HepG2 (cell line): Measurements from ENCODE around the gene KRT73.

ENCODE experiments used
- AHDC1 ChIP-seq: sonication (generic); formaldehyde crosslinking; IDR thresholded peaks from 2 replicates; pipeline ENCODE4 v1.5.1; 2020; ENCODE audit warnings: mild to moderate bottlenecking, missing genetic modification reagents, borderline replicate concordance
- ARNT ChIP-seq: fragments of 450-650 bp; IDR thresholded peaks from 2 replicates; pipeline ENCODE4 v1.6.1; 2017
- ASH2L ChIP-seq: fragments of 300-600, 200-600 bp; sonication (generic); IDR thresholded peaks from 2 replicates; pipeline ENCODE4 v1.7.0; 2017; ENCODE audit warnings: low read depth, mild to moderate bottlenecking, moderate library complexity, mixed read lengths, low read length; ENCODE audit not compliant: insufficient read length
- CTCF ChIP-seq: sonication (generic); formaldehyde crosslinking; IDR thresholded peaks from 2 replicates; pipeline ENCODE4 v1.5.0; 2020; ENCODE audit warnings: mild to moderate bottlenecking, missing genetic modification reagents, moderate library complexity
- E2F5 ChIP-seq: sonication (generic); formaldehyde crosslinking; conservative IDR thresholded peaks from 2 replicates; pipeline ENCODE4 v1.4.0; 2020; ENCODE audit warnings: missing genetic modification reagents
- JUN ChIP-seq: sonication (generic); formaldehyde crosslinking; IDR thresholded peaks from 2 replicates; pipeline ENCODE4 v1.4.0; 2020; ENCODE audit warnings: mild to moderate bottlenecking, missing genetic modification reagents
- PRDM15 ChIP-seq: sonication (generic); formaldehyde crosslinking; IDR thresholded peaks from 2 replicates; pipeline ENCODE4 v1.4.0; 2020; ENCODE audit warnings: missing genetic modification reagents
- PRDM4 ChIP-seq: sonication (generic); formaldehyde crosslinking; IDR thresholded peaks from 2 replicates; pipeline ENCODE4 v1.9.0; 2021; ENCODE audit warnings: missing genetic modification reagents, borderline replicate concordance
- SMAD1 ChIP-seq: sonication (generic); formaldehyde crosslinking; IDR thresholded peaks from 2 replicates; pipeline ENCODE4 v1.4.0; 2020; ENCODE audit warnings: missing genetic modification reagents, low read depth, mild to moderate bottlenecking, borderline replicate concordance
- SMAD3 ChIP-seq: sonication (generic); formaldehyde crosslinking; IDR thresholded peaks from 2 replicates; pipeline ENCODE4 v1.4.0; 2020; ENCODE audit warnings: missing genetic modification reagents
- SPEN ChIP-seq: sonication (generic); formaldehyde crosslinking; IDR thresholded peaks from 2 replicates; pipeline ENCODE4 v1.5.1; 2020; ENCODE audit warnings: low read depth, mild to moderate bottlenecking, missing genetic modification reagents
- ZBTB43 ChIP-seq: sonication (generic); formaldehyde crosslinking; conservative IDR thresholded peaks from 2 replicates; pipeline ENCODE4 v1.4.0; 2020; ENCODE audit warnings: missing genetic modification reagents

- TF ChIP-seq AHDC1 (no peak), ASH2L (no peak), ARNT (no peak), PRDM4 (CRISPR knock-in tag) (no peak), SMAD3 (CRISPR knock-in tag) (no peak), PRDM15 (CRISPR knock-in tag) (no peak), CTCF (CRISPR knock-in tag) (no peak), JUN (CRISPR knock-in tag) (no peak), E2F5 (CRISPR knock-in tag) (no peak), SPEN (CRISPR knock-in tag) (no peak), SMAD1 (CRISPR knock-in tag) (no peak), ZBTB43 (CRISPR knock-in tag) (no peak)
Observed at GRCh38 chr12:52657250-52657902, 39.0 kb upstream of the KRT73 start.
